ENCODE results near the gene FOXD4L3.
"Not testable (repeated sequence)": the region's sequence is repeated elsewhere in the genome, so short reads cannot be mapped to it uniquely, and the experiment has no call there.

FOXD4L3 gene

DNA sequence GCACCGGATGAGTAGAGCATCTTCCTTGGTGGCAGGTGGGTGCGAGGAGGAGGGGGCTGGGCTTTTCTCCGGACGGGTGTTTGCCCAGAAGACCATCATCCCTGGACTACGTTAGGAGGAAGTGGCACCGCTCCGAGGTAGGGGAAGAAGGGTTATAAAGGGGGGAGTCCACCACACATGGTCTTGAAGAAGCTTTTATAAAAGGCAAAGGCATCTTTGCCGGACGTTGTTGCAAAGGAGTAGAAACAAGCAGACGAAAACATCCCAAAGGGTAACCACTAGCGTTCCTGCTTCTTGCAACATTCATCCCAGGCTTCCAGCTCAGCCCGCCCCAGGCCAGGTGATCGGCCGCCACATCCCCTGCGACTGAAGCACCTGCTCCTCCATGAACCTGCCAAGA lies at the start of gene FOXD4L3:
Gene FOXD4L3, plus strand, starts transcription at position 301 of the 400 bp plus-strand sequence. Its CDS starts 85 bp downstream, at position 386.
- not testable (repeated sequence) for DNase-seq (ENCODE audit: low read depth); H3K4me3 ChIP-seq (ENCODE audit: low read length)

GRCh38 chr9:68281041-68281440 lies 21.6 kb upstream of the FOXD4L3 start:
- H3K4me3 ChIP-seq (ENCODE audit: low read length); DNase-seq (ENCODE audit: low read depth): not testable (repeated sequence)

- not testable (repeated sequence) for H3K4me3 ChIP-seq (ENCODE audit: low read length); DNase-seq (ENCODE audit: low read depth)
Observed at GRCh38 chr9:68303771-68304170, 1.1 kb downstream of the FOXD4L3 start.

GRCh38 chr9:68304212-68304611 lies 1.5 kb downstream of the FOXD4L3 start:
- DNase-seq (ENCODE audit: low read depth); H3K4me3 ChIP-seq (ENCODE audit: low read length): not testable (repeated sequence)

DNA sequence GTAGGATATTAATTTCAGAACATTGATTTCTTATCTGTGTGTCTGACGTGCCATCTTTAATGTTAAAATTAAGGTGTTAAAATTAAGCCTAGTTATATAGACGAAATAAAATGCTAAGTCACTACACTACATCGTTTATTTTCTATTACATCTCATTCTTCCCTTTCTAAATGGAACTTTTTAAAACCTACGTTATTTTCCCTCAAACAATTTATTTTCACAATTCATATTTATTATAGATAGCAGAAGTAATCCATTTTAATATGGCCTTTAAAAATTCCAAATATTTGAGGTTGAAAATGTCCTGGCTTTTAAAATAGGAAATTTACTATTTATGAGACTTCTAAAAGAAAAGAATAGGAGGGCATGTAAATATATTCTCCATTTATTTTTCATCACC lies 2.1 kb downstream of the FOXD4L3 start:
- H3K4me3 ChIP-seq (ENCODE audit: low read length); DNase-seq (ENCODE audit: low read depth): not testable (repeated sequence)

GRCh38 chr9:68305680-68306285 lies 3.1 kb downstream of the FOXD4L3 start:
- H3K4me3 ChIP-seq (ENCODE audit: low read length), result not testable (repeated sequence)

GRCh38 chr9:68306391-68306964 lies 3.8 kb downstream of the FOXD4L3 start:
- not testable (repeated sequence) for DNase-seq (ENCODE audit: low read depth); H3K4me3 ChIP-seq (ENCODE audit: low read length)

More at GRCh38 chr9:68305680-68306285, 3.1 kb downstream of the FOXD4L3 start:
- not testable (repeated sequence) for DNase-seq (ENCODE audit: low read depth)

DNA sequence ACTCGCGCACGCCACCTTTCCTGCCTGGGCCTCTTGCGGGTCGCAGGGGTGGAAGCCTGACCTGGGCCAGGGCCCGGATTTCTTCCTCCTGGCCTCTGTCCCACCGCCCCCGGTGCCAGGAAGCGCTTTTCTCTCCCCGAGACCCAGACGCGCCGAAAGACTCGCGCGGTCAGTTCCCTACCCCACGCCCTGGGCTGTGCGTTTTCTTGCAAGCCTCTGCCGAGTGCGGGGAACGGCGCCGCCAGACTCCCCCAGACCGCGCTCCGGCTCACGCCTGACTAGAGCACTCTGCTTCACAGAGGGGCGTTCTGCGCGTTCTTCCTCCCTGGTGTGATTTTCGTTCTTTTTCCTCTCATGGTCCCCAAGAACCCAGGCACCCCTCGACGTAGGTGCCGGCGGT lies 4.5 kb downstream of the FOXD4L3 start:
- H3K4me3 ChIP-seq (ENCODE audit: low read length); DNase-seq (ENCODE audit: low read depth): not testable (repeated sequence)

GRCh38 chr9:68307654-68308053 lies 5.0 kb downstream of the FOXD4L3 start:
- DNase-seq (ENCODE audit: low read depth); H3K4me3 ChIP-seq (ENCODE audit: low read length): not testable (repeated sequence)

- not testable (repeated sequence) for DNase-seq (ENCODE audit: low read depth); H3K4me3 ChIP-seq (ENCODE audit: low read length)
Observed at GRCh38 chr9:68311208-68311607, 8.5 kb downstream of the FOXD4L3 start.

- H3K4me3 ChIP-seq (ENCODE audit: low read length); DNase-seq (ENCODE audit: low read depth): not testable (repeated sequence)
Observed at GRCh38 chr9:68318209-68318608, 15.5 kb downstream of the FOXD4L3 start.

GRCh38 chr9:68323749-68324148 lies 21.1 kb downstream of the FOXD4L3 start:
- DNase-seq (ENCODE audit: low read depth); H3K4me3 ChIP-seq (ENCODE audit: low read length): not testable (repeated sequence)

DNA sequence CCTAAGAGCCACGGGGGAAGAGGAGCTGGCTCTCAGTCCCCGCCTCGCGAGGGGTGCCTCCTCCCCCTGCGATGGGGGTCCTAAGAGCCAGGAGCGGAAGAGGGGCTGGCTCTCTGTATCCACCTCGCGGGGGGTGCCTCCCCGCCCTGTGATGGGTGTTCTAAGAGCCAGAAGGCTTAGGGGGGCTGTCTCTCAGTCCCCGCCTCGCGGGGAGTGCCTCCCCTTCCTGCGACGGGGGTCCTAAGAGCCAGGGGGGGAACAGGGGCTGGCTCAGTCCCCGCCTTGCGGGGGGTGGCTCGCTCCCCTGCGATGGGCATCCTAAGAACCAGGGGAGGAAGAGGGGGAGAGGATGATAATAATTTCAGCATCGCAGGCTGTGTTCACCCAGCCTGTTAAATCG lies 21.9 kb downstream of the FOXD4L3 start:
- H3K4me3 ChIP-seq (ENCODE audit: low read length); DNase-seq (ENCODE audit: low read depth): not testable (repeated sequence)

DNA sequence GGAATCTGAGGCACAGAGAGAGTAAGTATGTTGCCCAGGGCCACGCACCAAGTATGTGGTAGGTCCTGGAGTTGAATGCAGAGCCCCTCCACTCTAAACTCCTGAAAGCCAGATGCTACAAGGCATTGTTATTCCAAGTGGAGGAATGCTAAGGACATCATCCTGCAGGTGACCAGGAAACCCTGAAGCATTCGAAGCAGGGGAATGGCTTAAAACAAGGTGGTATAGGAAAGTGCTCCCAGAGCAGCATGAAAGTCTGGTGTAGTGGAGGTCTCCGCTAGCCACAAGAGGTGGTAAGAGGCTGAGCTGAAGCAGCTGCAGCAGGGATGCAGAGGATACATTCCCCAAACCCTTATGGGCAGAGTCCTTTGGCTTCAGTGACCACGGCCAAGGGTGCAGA lies 26.4 kb downstream of the FOXD4L3 start:
- not testable (repeated sequence) for DNase-seq (ENCODE audit: low read depth); H3K4me3 ChIP-seq (ENCODE audit: low read length)

DNA sequence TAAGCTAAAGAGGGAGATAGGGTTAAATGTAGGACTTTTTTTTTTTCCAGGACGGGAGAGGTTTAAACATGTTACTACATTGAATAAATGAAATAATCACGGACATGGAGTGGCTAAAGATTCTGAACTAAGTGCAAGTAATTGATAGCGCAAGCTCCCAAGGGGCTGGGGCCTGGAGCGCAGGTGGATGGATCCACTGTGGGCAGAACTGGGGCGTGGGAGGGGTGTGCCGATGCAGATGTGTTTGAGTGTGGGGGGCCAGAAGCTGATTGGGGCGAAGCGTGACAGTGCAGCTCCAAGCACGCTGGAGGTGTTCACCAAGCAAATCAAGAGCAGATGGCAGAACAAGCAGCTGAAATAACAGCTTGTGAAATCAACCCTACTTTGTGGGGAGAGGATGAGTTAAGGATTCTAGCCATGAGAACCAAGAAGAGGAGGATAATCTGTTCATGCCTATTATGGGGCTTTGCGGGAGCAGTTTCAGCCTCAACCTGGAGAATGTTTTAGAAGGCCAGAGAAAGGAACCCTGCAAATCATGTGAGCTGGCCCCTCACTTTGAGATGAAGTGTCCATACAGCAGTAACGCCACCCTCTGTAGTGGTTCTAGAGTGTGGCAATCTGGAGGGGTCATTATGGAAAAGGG lies 28.0 kb downstream of the FOXD4L3 start:
- DNase-seq (ENCODE audit: low read depth); H3K4me3 ChIP-seq (ENCODE audit: low read length): not testable (repeated sequence)

GRCh38 chr9:68332122-68332521 lies 29.5 kb downstream of the FOXD4L3 start:
- not testable (repeated sequence) for H3K4me3 ChIP-seq (ENCODE audit: low read length); DNase-seq (ENCODE audit: low read depth)

- DNase-seq (ENCODE audit: low read depth); H3K4me3 ChIP-seq (ENCODE audit: low read length): not testable (repeated sequence)
Observed at GRCh38 chr9:68335935-68336334, 33.3 kb downstream of the FOXD4L3 start.

- DNase-seq (ENCODE audit: low read depth); H3K4me3 ChIP-seq (ENCODE audit: low read length): not testable (repeated sequence)
Observed at GRCh38 chr9:68336639-68337339, 34.1 kb downstream of the FOXD4L3 start.

GRCh38 chr9:68338000-68338399 lies 35.3 kb downstream of the FOXD4L3 start:
- H3K4me3 ChIP-seq (ENCODE audit: low read length); DNase-seq (ENCODE audit: low read depth): not testable (repeated sequence)
